ENCODE data around the gene WDR49.

- TF ChIP-seq SALL2 (tag by site-specific recombination; IDR thresholded peaks at IDR 0.05; ENCODE audit: borderline replicate concordance) (no peak), ZNF248 (tag by site-specific recombination; IDR thresholded peaks at IDR 0.05) (no peak), YY1 (tag by site-specific recombination; IDR thresholded peaks at IDR 0.05) (no peak), ZBTB44 (tag by site-specific recombination; IDR thresholded peaks at IDR 0.05) (no peak), ZNF140 (tag by site-specific recombination; IDR thresholded peaks at IDR 0.05) (no peak), ZNF214 (tag by site-specific recombination; IDR thresholded peaks at IDR 0.05; ENCODE audit: borderline replicate concordance) (no peak), ZNF792 (tag by site-specific recombination; IDR thresholded peaks at IDR 0.05) (no peak), REST (tag by site-specific recombination; IDR thresholded peaks at IDR 0.05) (no peak), ZBTB8A (tag by site-specific recombination; IDR thresholded peaks at IDR 0.05) (no peak)
Observed at GRCh38 chr3:167437428-167438139, 216.2 kb downstream of the WDR49 start.

Data from HEK293 (cell line).